GM19023 (cell line): ENCODE data around the gene ICAM2.

Experiments used
- ATAC-seq: cut with Tn5 transposase; IDR thresholded peaks from one replicate; pipeline ENCODE4 v1.9.1; 2021; ENCODE audit warnings: mild to moderate bottlenecking, moderate library complexity; ENCODE audit not compliant: unreplicated experiment

The ICAM2 gene

DNA sequence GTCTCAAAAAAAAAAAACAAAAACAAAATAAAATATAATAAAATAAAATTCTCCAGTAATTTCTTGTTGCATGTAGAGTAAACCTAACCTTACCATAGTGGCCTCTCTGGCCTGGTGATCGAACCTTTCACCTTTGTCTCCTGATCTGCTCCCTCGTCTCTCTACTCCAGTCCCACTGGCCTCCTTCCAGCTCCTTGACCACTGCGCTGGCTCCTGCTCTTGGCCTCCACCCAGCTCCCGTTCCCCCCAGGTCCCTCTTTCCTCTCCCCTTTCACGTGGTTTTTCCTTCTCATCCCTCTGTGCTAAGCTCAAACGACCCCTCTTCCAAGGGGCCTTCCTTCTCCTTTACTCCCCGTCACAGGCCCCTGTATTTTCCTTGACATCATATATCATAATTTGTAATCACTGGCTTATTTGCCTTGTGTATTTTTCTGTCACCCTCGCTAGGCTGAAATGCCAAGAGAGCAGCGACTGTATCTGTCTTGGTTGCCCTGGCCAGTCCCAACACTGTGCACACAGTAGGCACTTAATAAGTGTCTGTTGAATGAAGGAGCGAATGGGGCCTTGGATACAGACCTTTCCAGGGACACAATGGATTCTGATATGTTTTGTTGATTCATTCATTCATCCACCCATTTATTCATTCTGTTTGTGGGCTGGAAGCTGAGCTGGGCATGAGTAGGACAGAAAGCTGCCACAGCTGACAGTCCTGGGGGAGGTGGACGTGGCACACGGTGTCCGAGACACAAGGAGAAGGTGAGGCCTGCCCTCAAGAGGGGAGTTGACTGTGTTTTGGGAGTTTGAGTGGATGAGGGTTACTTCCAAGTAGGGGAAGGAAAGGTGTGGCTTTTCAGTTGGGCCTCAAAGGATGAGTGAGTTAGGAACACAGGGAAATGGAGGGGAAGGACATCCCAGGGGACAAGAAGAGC lies 41.9 kb downstream of the ICAM2 start:
- no peak for ATAC-seq

DNA sequence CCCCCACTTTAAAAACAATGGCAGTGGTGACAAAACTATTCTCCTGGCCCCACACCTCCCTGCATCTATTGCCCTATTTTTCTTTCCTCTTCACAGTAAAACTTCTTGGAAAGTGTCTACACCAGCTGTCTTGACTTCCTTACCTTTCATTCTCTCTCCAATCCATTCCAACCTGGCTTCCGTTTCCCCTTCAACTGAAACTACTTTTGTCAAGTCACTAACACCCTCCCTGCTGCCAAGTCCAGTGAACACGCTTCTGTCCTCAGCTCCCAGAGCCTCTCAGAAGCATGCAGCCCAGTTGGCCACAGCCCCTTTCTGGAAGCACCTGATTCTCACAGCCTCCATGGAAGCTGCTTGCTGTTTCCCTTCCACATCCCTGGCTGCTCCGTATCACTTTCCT lies 43.7 kb downstream of the ICAM2 start:
- ATAC-seq, result no peak

DNA sequence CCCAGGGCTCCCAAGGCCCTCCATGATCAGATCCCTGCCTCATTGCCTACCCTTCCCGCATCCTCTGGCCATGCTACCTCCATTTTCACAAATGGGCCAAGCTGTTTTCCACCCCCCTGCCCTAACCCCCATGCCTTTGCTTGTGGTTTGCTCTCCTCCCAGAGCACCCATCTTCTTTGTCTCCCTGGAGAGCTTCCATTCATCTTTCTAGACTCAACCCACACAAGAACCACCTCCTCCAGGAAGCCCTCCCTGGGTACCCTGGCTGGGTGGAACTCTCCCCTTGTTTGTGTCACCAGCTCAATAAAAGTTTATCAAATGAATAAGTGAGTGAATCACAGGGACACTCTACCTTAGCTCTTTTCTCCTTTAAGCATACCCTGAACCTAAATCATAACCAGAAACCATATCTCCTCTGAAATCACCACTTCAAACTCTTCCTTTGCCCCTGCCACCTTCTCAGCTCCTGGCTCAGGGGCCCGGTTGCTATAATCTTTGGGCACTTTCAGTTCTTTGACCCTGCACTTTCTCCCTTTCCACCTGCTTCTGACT lies 44.8 kb downstream of the ICAM2 start:
- ATAC-seq, result no peak

DNA sequence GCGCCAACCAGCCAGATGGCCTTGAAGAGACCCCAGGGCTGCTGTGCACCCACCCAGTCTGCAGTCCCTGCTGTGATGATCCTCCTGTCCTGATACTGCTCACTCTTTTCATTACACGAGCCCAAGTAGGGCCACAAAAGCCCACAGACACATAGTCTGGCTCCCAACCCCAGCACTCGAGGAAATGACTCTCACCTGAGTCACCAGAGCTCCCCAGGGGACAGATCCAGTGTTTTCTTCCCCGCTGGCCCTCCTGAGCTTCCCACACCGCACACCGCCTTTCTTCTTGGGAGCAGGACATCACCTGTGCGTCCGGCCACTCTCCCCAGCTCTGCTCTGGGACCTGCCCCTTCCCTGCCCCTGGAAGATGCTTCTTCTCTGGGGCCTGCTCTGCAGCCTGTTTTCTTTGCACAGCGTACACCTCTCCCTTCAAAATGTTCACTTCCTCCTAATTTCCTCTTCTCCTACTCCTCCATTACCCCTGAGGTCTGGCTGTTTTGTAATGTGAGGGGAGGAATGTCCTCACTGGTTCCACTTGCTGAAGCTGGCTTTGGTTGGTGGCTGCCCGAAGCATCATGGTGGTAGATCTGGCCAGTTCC lies 45.7 kb downstream of the ICAM2 start:
- ATAC-seq, result no peak

DNA sequence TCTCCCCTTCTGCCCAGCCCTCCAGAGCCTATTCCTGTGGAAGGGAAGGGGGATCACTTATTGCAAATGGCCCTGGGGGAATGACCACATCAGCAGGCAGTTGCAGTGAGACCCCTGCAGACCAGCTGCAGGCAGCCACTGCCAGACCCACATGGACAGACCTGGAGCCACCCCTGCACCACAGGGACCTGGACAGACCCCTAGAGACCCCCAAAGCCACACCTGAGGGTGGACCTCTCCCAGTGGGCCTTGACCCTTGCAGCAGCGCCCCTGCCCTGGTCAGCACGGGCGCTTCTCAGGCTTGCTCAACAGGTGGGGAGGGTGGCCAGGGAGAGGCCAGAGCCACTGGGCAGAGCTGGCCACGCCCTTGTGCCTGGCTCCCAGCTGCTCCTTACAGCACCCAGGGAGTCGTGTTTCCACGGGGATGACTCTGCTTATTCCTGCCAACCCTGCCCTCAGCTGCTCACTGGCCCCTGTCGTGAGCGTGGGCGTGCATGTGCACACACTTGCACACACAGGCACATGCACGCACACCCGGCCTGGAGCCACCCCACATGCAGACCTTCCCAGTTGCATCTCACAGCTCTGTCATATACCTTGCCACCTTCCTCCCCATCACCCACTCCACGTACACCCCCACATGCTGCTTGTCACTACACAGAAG lies 46.4 kb downstream of the ICAM2 start:
- no peak for ATAC-seq

DNA sequence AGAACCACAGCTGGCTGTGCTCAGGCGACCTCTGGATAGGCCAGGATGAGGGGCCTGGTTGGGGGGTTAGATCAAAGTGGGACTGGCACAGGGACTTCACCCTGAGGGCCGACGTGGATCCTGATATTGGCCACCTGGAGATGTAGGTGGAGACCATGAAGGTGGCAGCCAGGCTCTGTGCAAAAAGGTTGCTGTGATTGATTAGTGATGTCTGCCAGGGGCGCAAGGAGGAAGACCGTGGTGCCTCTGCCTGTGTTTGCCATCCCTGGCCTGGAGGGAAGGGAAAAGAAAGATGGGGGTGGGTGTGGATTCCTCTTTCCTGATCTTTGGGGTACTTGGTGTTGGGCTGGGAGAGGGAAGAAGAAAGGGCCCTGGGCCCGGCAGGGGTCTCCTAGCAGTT lies 47.2 kb downstream of the ICAM2 start:
- no peak for ATAC-seq

DNA sequence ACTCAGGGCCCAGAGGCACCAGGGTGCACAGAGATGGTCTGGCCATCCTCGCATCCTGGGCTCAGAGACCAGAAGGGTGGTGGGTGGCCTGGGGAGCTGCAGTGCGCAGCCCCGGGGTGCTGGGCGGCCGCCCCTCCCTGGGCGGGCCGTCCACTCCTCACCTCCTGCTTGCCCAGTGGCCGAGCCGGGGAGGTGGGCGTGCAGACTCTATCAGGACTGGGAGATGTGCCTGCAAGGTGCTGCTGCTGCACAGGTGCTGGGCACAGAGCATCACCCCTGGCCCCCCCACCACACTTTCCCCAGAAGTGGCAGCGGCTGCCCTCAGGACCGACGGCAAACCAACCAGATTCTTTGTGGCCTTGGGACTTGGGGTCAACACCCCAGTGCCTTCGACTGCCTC lies 47.6 kb downstream of the ICAM2 start, which contains the start of gene SCN4A:
SCN4A (minus strand) TSS at position 123 of the 400 bp plus-strand sequence; CDS start at position 46, 77 bp downstream.
- ATAC-seq, result no peak

DNA sequence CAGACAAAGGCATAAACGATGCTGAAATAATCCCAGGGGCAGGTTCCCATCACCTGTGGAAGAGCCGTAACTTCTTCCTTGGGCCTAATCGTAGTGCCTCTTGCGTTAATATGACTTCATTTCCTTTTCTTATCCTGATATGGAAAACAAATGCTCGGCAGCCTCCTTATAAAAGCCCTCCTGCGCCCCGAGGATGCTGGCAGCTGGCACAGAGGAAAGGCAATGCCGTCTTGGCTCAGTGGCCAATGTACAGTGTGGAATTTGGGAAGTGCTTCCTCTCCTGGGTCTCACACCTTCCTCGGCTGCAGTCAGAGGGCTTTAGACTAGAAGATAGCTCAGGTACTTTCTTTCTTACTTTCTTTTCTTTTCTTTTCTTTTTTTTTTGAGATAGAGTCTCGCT lies 51.2 kb downstream of the ICAM2 start:
- no peak for ATAC-seq

DNA sequence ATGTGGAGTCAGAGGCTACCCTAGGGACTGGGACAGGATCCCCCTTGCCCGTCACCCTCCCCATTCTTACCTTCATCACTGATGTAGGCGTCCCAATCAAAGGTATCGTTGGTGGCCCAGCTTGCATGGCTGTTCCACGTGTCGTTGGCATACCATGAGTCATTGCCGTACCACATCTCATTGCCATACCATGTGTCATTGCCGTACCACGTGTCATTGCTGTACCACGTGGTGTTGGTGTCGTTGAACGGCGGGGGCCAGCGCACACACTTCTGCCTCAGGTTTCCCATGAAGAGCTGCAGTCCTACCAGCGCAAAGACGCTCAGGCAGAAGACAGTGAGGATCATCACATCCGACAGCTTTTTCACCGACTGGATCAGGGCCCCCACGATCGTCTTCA lies 52.5 kb downstream of the ICAM2 start:
- ATAC-seq, result no peak

DNA sequence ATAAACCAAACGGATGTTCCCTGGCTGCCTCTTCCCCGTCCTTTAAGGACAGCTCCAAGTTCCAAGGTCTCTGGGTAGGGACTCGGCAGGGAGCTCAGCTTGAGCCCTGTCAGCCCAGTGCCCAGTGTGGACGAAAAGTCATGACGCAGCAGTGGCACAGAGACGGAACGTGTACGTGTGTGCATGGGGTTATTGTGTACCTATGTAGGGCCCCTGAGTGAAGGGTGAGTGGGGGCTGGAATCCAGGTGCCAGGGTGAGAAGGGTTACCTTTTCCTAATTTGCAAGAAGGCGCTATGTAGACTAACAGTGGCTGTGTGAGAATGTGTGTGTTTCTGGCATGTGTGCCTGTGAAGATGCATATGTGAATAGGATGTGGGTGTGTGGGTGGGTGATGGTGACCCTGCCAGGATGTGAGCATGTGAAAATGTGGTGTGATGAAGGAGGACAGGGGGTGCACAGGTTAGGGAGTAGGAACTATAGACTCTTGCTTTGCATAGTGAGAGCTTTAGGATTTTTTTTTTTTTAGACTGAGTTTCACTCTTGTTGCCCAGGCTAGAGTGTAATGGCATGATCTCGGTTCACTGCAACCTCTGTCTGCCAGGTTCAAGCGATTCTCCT lies 53.7 kb downstream of the ICAM2 start:
- ATAC-seq, result no peak

DNA sequence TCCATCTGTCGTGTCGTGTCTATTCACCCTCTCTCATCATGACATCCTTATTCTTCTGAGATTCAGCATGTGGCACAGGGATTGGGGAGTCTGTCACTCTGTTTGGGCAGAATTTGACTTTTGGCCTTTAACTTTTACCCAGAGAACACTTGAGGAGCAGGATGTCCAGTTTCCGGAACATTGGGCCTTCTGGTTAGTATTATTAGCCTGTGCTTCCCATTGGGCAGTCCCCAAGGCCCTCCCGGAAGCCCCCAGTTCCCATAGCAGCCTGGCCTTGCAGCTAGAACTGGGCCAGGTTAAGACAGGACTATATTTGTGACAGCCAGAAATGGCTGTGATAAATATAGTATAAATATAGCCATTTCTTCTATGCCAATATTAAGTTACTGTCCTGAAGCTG lies 57.3 kb downstream of the ICAM2 start:
- ATAC-seq, result no peak

DNA sequence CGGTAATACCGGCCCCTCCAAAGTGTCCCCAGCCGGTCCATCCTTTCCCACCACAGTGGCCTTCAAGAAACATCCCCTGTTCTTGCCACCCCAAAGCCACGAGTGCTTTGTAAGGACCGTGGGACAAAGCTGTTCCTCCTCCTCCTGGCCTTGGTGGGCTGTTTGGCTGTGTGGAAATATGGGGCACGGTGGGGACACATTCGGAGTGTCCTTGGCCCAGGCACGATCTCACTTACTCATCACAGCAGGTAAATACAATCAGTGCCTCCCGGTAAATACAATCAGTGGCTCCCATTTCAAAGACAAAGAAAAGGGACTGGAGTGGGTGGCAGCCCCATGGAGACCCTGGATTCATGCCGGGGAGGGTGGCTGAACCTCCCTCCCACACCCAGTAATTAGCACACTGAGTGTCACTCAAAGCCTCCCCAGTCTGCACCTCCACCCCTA lies 58.1 kb downstream of the ICAM2 start:
- no peak for ATAC-seq

DNA sequence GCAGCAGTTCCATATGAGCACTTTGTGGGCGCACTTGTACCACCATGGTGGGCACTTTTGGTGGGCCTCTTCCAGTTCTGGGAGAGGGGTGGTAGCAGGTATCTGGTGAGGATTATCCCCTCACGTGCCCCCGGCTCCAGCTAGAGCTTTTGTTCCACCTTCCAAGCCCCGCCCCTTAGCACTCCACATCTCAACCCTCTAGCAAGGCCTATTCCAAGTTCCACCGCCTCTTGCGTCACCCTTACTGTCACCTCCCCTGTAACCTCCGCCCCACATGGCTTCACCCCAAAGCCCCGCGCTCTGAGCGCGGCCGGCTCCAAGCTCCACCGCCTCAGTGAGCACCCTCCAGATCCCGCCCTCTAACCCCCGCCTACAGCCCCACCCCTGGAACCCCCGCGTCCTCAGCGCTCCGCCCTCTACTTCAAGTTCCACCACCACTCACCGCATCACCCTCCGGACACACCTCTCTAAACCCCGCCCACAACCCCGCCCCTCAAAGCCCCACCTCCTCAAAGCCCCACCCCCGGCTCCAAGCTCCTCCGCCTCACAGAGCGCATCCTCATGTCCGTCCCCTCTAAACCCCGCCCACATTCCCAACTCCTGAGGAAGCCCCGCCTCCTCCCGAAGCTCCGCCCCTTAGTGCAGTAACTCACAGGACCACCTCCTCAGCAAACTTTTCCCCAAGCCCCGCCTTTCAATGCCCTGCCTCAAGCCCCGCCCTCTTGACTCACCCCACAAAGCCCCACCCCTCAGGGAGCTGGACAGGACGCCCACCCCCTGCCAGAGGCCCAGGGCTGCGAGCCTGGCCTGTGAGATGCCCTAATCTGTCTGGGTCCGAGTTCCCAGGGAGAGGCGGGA lies 58.8 kb downstream of the ICAM2 start:
- ATAC-seq, result no peak

DNA sequence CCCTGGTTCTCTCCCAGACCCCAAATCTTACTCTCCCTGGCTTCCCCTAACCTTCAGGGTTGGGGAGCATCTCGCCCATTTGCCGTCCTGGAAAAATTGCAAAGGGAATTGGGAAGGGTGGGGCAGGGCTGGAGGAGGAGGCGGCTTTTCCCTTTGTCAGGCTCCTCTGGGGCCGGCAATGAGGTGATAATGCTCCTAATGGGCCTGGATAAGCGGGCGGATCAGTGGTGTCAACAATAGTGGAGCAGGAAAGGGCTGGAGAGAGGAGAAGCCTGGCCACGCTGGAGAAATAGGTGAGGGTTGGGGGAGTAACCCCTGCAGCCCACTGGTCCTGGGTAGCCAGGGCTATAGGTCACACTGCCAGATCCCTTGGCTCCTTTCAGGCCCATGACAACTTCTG lies 60.0 kb downstream of the ICAM2 start:
- ATAC-seq, result no peak

DNA sequence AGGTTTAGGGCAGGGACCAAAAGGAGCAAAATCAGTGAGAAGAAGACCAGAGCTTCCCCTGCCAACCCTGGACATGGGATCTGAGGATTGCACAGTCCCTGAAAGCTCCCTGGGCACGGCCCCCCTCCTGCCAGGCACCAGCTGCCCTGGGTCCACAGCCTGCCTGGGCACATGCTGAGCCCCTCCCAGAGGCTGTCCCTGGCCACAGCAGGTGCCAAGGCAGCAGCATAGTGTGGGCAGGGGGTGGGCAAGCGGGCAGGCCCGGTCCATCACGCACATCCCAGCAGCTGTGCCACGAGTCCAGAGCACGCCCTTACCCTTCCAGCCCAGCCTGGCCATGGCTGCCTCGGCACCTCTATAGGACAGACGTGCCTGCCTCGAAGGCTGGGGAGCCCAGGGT lies 60.4 kb downstream of the ICAM2 start:
- no peak for ATAC-seq

DNA sequence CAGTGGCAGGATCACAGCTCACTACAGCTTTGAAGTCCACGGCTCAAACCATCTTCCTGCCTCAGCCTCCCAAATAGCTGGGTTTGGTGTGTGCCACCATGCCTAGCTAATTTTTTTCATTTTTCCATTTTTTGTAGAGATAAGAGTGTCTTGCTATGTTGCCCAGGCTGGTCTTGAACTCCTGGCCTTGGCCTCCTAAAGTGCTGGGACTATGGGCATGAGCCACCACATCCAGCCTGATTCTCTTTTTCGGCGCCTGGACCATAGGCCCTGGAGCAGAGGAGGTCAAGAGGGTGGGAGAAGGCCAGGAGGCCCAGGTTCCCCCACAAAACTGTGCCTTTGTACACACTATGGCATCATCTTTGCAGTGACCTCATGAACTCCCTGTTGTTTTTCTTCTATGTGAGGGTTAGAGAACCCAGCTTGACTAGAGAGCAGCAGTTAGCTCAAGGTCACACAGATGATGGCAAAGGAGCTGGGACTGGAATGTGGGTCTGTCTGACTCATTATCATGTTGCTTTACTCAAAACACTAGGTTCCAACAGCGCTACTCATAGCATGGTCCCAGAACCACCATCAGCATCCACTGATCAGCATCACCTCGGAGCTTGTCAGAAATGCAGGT lies 64.0 kb downstream of the ICAM2 start:
- no peak for ATAC-seq

DNA sequence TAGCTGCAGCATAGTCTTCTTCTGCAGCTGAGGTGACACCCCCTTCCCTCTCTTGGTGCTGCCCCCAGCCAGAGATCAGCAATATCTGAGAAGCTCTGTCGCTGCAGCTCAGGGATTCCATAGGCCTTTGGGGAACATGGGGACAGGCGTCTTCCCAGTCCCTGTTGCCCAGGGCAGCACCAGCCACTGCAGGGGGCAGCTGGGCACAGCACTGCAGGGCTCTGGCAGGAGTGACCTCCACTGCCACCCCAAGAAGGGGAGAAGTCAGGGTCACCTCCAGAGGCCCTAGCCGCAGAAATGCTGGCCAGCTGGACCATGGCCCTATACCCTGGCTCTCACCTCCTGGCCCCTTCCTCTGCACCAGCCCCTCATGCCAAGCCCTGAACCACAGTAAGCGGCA lies 64.6 kb downstream of the ICAM2 start:
- ATAC-seq, result no peak

DNA sequence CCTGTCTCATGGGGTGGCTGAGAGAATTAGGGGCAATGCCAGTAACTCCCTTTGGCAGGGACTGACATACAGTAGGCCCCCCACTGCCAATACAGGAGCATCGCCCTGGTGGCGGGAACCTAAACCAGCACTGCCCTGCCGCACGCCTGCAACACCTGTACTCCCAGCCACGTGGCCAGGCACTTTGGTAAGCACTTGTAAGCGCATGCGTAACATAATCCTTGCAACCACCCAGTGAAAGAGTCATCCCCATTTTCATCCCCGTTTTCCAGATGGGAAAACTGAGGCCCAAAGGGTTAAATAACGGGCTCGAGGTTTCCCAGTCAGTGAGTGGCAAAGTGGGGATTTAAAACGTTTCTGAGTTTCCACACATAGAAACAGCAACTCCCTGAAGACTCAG lies 65.2 kb downstream of the ICAM2 start:
- ATAC-seq, result no peak

DNA sequence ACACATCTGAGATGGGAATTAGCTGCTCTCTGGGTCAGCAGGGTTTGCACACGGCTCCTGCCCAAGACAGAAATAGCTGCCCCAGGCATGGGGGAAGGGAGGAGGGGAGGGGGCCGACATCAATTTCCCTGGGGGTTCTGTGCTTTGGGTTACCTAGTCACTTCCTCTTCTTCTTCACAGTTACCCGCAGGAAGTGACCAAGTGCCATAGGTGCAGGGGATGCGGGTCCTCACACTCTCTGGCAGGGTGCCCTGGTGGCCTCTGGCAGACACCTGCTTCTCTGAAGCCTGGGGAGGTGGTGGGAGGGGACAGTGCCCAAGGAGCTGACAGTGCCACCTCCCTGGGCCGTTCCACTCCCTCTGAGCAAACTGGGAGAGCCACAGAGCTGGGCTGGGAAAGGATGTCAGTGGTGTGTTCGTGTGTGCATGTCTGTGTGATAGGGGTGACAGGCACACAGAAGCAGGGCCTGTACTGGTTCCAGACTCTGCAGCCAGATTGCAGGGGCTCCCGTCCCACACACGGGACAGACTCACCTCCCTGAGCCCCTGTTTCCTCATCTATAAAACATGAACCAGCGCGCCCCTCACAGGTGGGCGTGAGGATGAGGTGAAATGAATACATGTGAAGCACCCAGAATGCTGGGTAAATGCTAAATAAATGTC lies 65.9 kb downstream of the ICAM2 start:
- ATAC-seq, result no peak
